Cardiac muscle cell (in vitro differentiated cells and primary cell): Measurements from ENCODE around the gene BBS9. TPM values are rescaled to one million over a fixed set of nuclear protein-coding genes. Genes with fewer than 3 reads are reported as not detected.

Experiments used
- DNase-seq, 2 donors: peaks; one replicate each; pipeline versions ENCODE4 v3.0.0 to v3.0.0-alpha.2; 2010 to 2017; ENCODE audit warnings: low read depth in 1 of 2, low spot score in 1 of 2
- H3K27ac ChIP-seq: fragments of 200-600 bp; sonication (generic); 2 replicates; pipeline ENCODE4 v1.5.1; 2016
- H3K27me3 ChIP-seq: fragments of 200-600 bp; sonication (generic); 2 replicates; pipeline ENCODE4 v1.6.0; 2016; ENCODE audit warnings: control low read depth
- H3K36me3 ChIP-seq: fragments of 200-600 bp; sonication (generic); 2 replicates; pipeline ENCODE4 v1.5.1; 2016; ENCODE audit warnings: control low read depth
- H3K4me1 ChIP-seq: fragments of 200-600 bp; sonication (generic); 2 replicates; pipeline ENCODE4 v1.8.1; 2017; ENCODE audit warnings: low read depth, mild to moderate bottlenecking, mixed run types
- H3K4me3 ChIP-seq: fragments of 200-600 bp; sonication (generic); 2 replicates; pipeline ENCODE4 v1.5.1; 2016; ENCODE audit warnings: mild to moderate bottlenecking
- H3K9me3 ChIP-seq: fragments of 200-600 bp; sonication (generic); 2 replicates; pipeline ENCODE4 v1.5.1; 2017; ENCODE audit warnings: low read depth, mild to moderate bottlenecking, control low read depth
- polyA plus RNA-seq: library from polyadenylated mRNA; unstranded; fragments of >200 nt; fragmentation: Nextera tagmentation; extraction: Ambion mirVana; gene quantifications from 2 replicates; pipeline ENCODE4 v1.2.1, GENCODE V29; 2016
- total RNA-seq: library from RNA; depleted of rRNA; stranded (reverse); fragments of >200 nt; gene quantifications from 2 replicates; pipeline ENCODE4 v1.2.3, GENCODE V29; 2016
- TF ChIP-seq, protein P1 (sequence below): IDR thresholded peaks from 2 replicates; pipeline ENCODE4 v1.5.1; 2012; ENCODE audit warnings: low read depth, mild to moderate bottlenecking, low read length

Gene BBS9
- total RNA-seq (11.8 and 13.2 TPM in 2 replicates), polyA plus RNA-seq (9.8 and 16.0 TPM in 2 replicates)

- Histone ChIP-seq H3K36me3 (no peaks in the 10 kb centered on the region), H3K27ac (peak within 1 kb of the TSS; percentile 50), H3K4me3 (peak within 1 kb of the TSS; percentile 79), H3K9me3 (no peaks in the 10 kb centered on the region), H3K27me3 (no peaks in the 10 kb centered on the region), H3K4me1 (no peaks in the 10 kb centered on the region)
- DNase-seq = peak; percentile 96 to 98
- TF ChIP-seq, protein P1, sequence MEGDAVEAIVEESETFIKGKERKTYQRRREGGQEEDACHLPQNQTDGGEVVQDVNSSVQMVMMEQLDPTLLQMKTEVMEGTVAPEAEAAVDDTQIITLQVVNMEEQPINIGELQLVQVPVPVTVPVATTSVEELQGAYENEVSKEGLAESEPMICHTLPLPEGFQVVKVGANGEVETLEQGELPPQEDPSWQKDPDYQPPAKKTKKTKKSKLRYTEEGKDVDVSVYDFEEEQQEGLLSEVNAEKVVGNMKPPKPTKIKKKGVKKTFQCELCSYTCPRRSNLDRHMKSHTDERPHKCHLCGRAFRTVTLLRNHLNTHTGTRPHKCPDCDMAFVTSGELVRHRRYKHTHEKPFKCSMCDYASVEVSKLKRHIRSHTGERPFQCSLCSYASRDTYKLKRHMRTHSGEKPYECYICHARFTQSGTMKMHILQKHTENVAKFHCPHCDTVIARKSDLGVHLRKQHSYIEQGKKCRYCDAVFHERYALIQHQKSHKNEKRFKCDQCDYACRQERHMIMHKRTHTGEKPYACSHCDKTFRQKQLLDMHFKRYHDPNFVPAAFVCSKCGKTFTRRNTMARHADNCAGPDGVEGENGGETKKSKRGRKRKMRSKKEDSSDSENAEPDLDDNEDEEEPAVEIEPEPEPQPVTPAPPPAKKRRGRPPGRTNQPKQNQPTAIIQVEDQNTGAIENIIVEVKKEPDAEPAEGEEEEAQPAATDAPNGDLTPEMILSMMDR = no peak
These were observed at the start of gene BBS9 for GRCh38 chr7:33128990-33129805. Gene BBS9, plus strand, starts transcription at chr7:33129564. Its CDS starts 16,689 bp downstream, at chr7:33146253.

- H3K27ac ChIP-seq = no peak overlapping the region
- TF ChIP-seq, protein P1 = no peak
These were observed 49.3 kb upstream of the BBS9 start for GRCh38 chr7:33079763-33080690.

GRCh38 chr7:33087356-33087755 lies 42.0 kb upstream of the BBS9 start:
- H3K36me3 ChIP-seq = no peaks in the 10 kb centered on the region
- no peaks in the 10 kb centered on the region for H3K27me3 ChIP-seq
- H3K27ac ChIP-seq = no peak overlapping the region
- TF ChIP-seq, protein P1 = no peak
- no peak overlapping the region for H3K4me3 ChIP-seq
- no peaks in the 10 kb centered on the region for H3K4me1 ChIP-seq
- no peaks in the 10 kb centered on the region for H3K9me3 ChIP-seq
- no peak for DNase-seq

More at GRCh38 chr7:33079763-33080690, 49.3 kb upstream of the BBS9 start:
- no peak for DNase-seq
- H3K4me3 ChIP-seq = no peak overlapping the region
- H3K36me3 ChIP-seq = no peaks in the 10 kb centered on the region
- H3K4me1 ChIP-seq = no peaks in the 10 kb centered on the region
- no peaks in the 10 kb centered on the region for H3K27me3 ChIP-seq
- H3K9me3 ChIP-seq = no peaks in the 10 kb centered on the region

DNA sequence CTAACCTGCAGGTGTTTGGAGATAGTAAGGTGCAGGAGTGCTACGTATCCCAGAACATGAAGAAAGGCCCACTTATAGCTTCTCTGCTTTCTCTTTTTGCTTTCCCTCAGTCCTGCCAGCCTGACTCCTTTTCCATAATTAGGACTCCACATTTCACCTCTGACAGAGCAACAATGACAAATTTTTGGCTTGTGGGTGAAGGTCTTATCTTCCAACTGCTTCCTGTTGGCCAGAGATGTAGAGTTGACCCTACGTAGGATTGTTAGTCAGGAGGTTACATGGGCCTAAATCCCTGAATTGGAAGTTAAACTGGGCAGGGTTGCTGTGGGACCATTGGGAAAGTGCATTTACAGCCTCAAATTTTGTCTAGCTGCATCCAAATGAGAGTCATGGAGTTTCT lies 41.5 kb upstream of the BBS9 start:
- Histone ChIP-seq H3K4me3 (no peak overlapping the region), H3K4me1 (no peaks in the 10 kb centered on the region), H3K9me3 (no peaks in the 10 kb centered on the region), H3K36me3 (no peaks in the 10 kb centered on the region), H3K27ac (no peak overlapping the region), H3K27me3 (no peaks in the 10 kb centered on the region)
- DNase-seq = peak in 1 of 2 donors; percentile 73
- TF ChIP-seq, protein P1 = no peak

DNA sequence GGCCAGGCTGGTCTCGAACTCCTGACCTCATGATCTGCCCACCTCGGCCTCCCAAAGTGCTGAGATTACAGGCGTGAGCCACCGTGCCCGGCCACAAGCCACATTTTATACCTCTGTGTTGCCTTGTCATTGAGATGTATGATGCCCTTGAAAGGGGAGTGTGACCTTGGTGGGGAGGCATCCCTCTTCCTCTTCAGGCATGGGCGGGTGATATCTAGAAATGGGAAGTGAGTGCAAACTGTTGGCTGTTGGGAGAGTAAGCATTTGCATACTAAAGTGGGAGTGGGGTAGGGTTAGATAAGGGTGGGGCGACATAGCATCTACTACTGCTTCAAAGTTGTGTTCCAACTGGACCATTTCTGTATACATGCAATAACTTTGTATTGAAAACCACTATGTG lies 40.2 kb upstream of the BBS9 start:
- H3K9me3 ChIP-seq = no peaks in the 10 kb centered on the region
- no peak overlapping the region for H3K4me3 ChIP-seq
- H3K4me1 ChIP-seq = no peaks in the 10 kb centered on the region

More for the DNA sequence above, 40.2 kb upstream of the BBS9 start:
- no peak for DNase-seq
- TF ChIP-seq, protein P1 = no peak
- Histone ChIP-seq H3K27me3 (no peaks in the 10 kb centered on the region), H3K27ac (no peak overlapping the region), H3K36me3 (peaks cover 5% of the 10 kb centered on the region)
